Measurements from ENCODE around the gene OTUD5. TPM values are rescaled to one million over a fixed set of nuclear protein-coding genes. Genes with fewer than 3 reads are reported as not detected.

OTUD5 gene
- total RNA-seq, 1 experiment from 2014 or later: 67.8 TPM

- CTCF ChIA-PET: interaction anchor here (1.2 to 1.3 kb wide), 3 partner anchors 14 to 266 kb away, joined by 3 to 4 read pairs (median 3); partner anchors contain the start of gene SLC35A2
- DNase-seq: peak; percentile 90
- intact Hi-C loops (cut with micrococcal nuclease; ENCODE audit: unreplicated experiment): loop anchor here (5.0 to 10.0 kb wide), 2 partner anchors 63 to 135 kb away; partner anchors contain the start of genes GLOD5 and PCSK1N
- no peak for TF ChIP-seq CTCF (IDR thresholded peaks at IDR 0.05; ENCODE audit: unreplicated experiment)
- Mint-ChIP-seq H3K9me3 (ENCODE audit: low read depth, unreplicated experiment) (no peaks in the 10 kb centered on the region), H3K36me3 (ENCODE audit: insufficient read depth, unreplicated experiment) (peaks cover 67% of the 10 kb centered on the region), H3K4me1 (ENCODE audit: low read depth, unreplicated experiment) (no peaks in the 10 kb centered on the region), H3K4me3 (ENCODE audit: low read depth, unreplicated experiment) (peak within 1 kb of the TSS; percentile 95), H3K27ac (ENCODE audit: unreplicated experiment) (peak within 1 kb of the TSS; percentile 99), H3K27me3 (ENCODE audit: unreplicated experiment) (no peaks in the 10 kb centered on the region)
- no TSS peak for BruUV-seq (replicated peaks)
These were observed 59.6 kb downstream of the OTUD5 start, which contains the start of the genes PQBP1 and TIMM17B for GRCh38 chrX:48897625-48898306. Gene PQBP1 (plus strand): TSS chrX:48897930. CDS start chrX:48898510, 580 bp downstream. Gene TIMM17B (minus strand): TSS chrX:48897768. CDS start chrX:48897749, 19 bp downstream.

DNA sequence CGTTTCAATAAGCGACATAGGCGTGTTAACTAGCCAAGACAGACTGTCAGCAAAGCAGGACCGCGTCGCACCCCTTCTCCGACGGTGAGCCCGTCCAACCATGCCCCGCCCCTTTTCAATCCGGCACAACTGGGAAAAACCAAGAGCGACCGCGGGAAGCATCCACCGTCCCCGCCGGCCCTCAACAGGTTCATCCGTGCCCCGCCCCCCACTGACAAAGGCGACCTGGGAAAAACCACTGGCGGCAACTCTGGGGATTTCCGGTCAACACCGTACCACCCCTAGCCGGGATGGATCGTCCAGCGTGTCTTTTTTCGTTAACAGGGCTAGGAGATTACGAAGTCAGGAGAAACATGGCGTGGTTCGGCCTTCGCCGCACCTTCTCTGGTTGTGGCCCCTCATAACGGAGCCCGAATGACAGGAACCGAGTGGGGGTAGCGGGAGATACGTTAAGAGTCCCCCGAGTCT is 60.2 kb downstream of the OTUD5 start:
- intact Hi-C loops (cut with micrococcal nuclease; ENCODE audit: unreplicated experiment): loop anchor here (5.0 to 10.0 kb wide), 2 partner anchors 62 to 135 kb away; partner anchors contain the start of genes GLOD5 and PCSK1N
- no TSS peak for BruUV-seq (replicated peaks)
- peaks cover 63% of the 10 kb centered on the region for H3K36me3 Mint-ChIP-seq (ENCODE audit: insufficient read depth, unreplicated experiment)
- CTCF ChIA-PET: interaction anchor here (1.2 to 1.3 kb wide), 3 partner anchors 15 to 266 kb away, joined by 3 to 4 read pairs (median 3); partner anchors contain the start of gene SLC35A2
- TF ChIP-seq CTCF (IDR thresholded peaks at IDR 0.05; ENCODE audit: unreplicated experiment): no peak
- peak; percentile 85 for DNase-seq
- H3K4me3 Mint-ChIP-seq (ENCODE audit: low read depth, unreplicated experiment): peak overlapping the region; percentile 95
- H3K4me1 Mint-ChIP-seq (ENCODE audit: low read depth, unreplicated experiment): no peaks in the 10 kb centered on the region
- peak overlapping the region; percentile 99 for H3K27ac Mint-ChIP-seq (ENCODE audit: unreplicated experiment)
- no peaks in the 10 kb centered on the region for H3K9me3 Mint-ChIP-seq (ENCODE audit: low read depth, unreplicated experiment)
- H3K27me3 Mint-ChIP-seq (ENCODE audit: unreplicated experiment): no peaks in the 10 kb centered on the region

DNA sequence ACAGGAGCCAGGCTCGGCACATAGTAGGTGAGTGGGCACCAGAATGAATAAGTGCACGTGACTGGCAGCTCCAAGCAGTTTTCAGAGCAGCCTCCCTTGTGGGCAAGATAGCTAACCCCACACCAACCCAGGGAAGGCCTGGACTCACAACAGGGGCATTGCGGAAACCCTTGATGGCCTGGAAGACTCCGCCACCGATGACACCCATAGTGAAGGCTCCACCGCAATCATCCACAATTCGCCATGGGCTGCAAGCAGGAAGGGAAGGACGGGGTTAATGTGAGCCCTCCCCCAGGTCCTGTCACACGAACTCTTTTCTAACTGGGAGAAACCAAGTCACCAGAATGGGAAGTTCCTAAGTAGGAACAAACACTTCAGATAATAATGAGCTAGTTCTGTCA is 60.8 kb downstream of the OTUD5 start:
- H3K9me3 Mint-ChIP-seq (ENCODE audit: low read depth, unreplicated experiment): no peaks in the 10 kb centered on the region
- peaks cover 63% of the 10 kb centered on the region for H3K36me3 Mint-ChIP-seq (ENCODE audit: insufficient read depth, unreplicated experiment)
- CTCF ChIA-PET: interaction anchor here (1.2 kb wide), 1 partner anchor 265 kb away, joined by 4 read pairs; no protein-coding TSS in a partner anchor
- peak overlapping the region; percentile 99 for H3K27ac Mint-ChIP-seq (ENCODE audit: unreplicated experiment)
- peak overlapping the region; percentile 95 for H3K4me3 Mint-ChIP-seq (ENCODE audit: low read depth, unreplicated experiment)
- no TSS peak for BruUV-seq (replicated peaks)
- TF ChIP-seq CTCF (IDR thresholded peaks at IDR 0.05; ENCODE audit: unreplicated experiment): no peak
- H3K4me1 Mint-ChIP-seq (ENCODE audit: low read depth, unreplicated experiment): no peaks in the 10 kb centered on the region
- H3K27me3 Mint-ChIP-seq (ENCODE audit: unreplicated experiment): no peaks in the 10 kb centered on the region
- no peak for DNase-seq
- intact Hi-C loops (cut with micrococcal nuclease; ENCODE audit: unreplicated experiment): loop anchor here (5.0 to 10.0 kb wide), 2 partner anchors 62 to 134 kb away; partner anchors contain the start of genes GLOD5 and PCSK1N

DNA sequence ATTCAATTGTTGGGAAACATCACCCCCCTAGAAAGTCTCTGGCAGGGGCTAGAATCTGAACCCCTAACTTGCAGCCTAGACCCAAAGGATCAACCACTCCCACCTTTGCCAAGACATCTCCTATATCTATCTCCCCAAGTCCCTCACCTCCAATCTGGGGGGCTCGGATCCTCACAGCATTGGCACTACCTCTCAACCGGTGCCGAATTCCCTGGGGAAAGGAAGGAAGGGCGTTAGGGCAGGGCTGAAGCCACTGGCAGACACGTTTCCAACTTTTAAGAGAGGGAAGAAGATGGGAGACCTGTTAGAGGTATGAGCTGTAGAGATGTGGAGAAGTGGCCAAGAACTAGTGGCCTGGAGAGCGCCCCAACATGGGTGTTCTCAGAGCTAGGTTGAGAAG is 62.5 kb downstream of the OTUD5 start:
- Mint-ChIP-seq H3K4me1 (ENCODE audit: low read depth, unreplicated experiment) (peaks cover 13% of the 10 kb centered on the region), H3K36me3 (ENCODE audit: insufficient read depth, unreplicated experiment) (peaks cover 69% of the 10 kb centered on the region), H3K27me3 (ENCODE audit: unreplicated experiment) (no peaks in the 10 kb centered on the region), H3K9me3 (ENCODE audit: low read depth, unreplicated experiment) (no peaks in the 10 kb centered on the region), H3K4me3 (ENCODE audit: low read depth, unreplicated experiment) (no peak overlapping the region), H3K27ac (ENCODE audit: unreplicated experiment) (no peak overlapping the region)
- no peak for TF ChIP-seq CTCF (IDR thresholded peaks at IDR 0.05; ENCODE audit: unreplicated experiment)
- BruUV-seq (replicated peaks): no TSS peak
- CTCF ChIA-PET: no interaction called here
- intact Hi-C loops (cut with micrococcal nuclease; ENCODE audit: unreplicated experiment): loop anchor here (5.0 to 10.0 kb wide), 2 partner anchors 60 to 133 kb away; partner anchors contain the start of genes GLOD5 and PCSK1N
- DNase-seq: no peak
